ENCODE results near the gene ATP2B2. TPM values are rescaled to one million over a fixed set of nuclear protein-coding genes. Genes with fewer than 3 reads are reported as not detected.

Gene ATP2B2
- total RNA-seq, 4 donors from 2014 or later: 0.29 to 9.5 (median 4.4) TPM

- TF ChIP-seq CTCF (IDR thresholded peaks at IDR 0.05) (no peak), POLR2A (IDR thresholded peaks at IDR 0.05) (no peak)
- H3K27me3 ChIP-seq: no peaks in the 10 kb centered on the region
- no peaks in the 10 kb centered on the region for H3K36me3 ChIP-seq
- no peak overlapping the region for H3K4me3 ChIP-seq
- intact Hi-C loops (cut with DNase I; ENCODE audit: low total_unique reads): no loop called here
- H3K9me3 ChIP-seq: no peaks in the 10 kb centered on the region
- no peaks in the 10 kb centered on the region for H3K4me1 ChIP-seq
- no peak for DNase-seq
- no peak overlapping the region for H3K27ac ChIP-seq
Measured at GRCh38 chr3:10401990-10402761, 103.2 kb downstream of the ATP2B2 start.

GRCh38 chr3:10400749-10401495, 104.5 kb downstream of the ATP2B2 start:
- intact Hi-C loops (cut with DNase I; ENCODE audit: low total_unique reads): no loop called here
- TF ChIP-seq POLR2A (IDR thresholded peaks at IDR 0.05): no peak
- no peak for TF ChIP-seq CTCF (IDR thresholded peaks at IDR 0.05)
- no peaks in the 10 kb centered on the region for H3K4me1 ChIP-seq

GRCh38 chr3:10400050-10400748, 105.2 kb downstream of the ATP2B2 start:
- Histone ChIP-seq H3K9me3 (no peaks in the 10 kb centered on the region), H3K4me3 (no peak overlapping the region), H3K27ac (no peak overlapping the region), H3K27me3 (no peaks in the 10 kb centered on the region), H3K4me1 (no peaks in the 10 kb centered on the region), H3K36me3 (no peaks in the 10 kb centered on the region)
- no peak for DNase-seq
- intact Hi-C loops (cut with DNase I; ENCODE audit: low total_unique reads): no loop called here
- TF ChIP-seq CTCF (IDR thresholded peaks at IDR 0.05) (no peak), POLR2A (IDR thresholded peaks at IDR 0.05) (no peak)

More at GRCh38 chr3:10400749-10401495, 104.5 kb downstream of the ATP2B2 start:
- H3K27ac ChIP-seq: no peak overlapping the region
- H3K36me3 ChIP-seq: no peaks in the 10 kb centered on the region
- no peak for DNase-seq
- no peak overlapping the region for H3K4me3 ChIP-seq
- no peaks in the 10 kb centered on the region for H3K27me3 ChIP-seq
- no peaks in the 10 kb centered on the region for H3K9me3 ChIP-seq

- Histone ChIP-seq H3K27ac (no peak overlapping the region), H3K4me1 (no peaks in the 10 kb centered on the region), H3K9me3 (no peaks in the 10 kb centered on the region), H3K4me3 (no peak overlapping the region), H3K36me3 (no peaks in the 10 kb centered on the region), H3K27me3 (no peaks in the 10 kb centered on the region)
- TF ChIP-seq CTCF (IDR thresholded peaks at IDR 0.05): no peak
- TF ChIP-seq POLR2A (IDR thresholded peaks at IDR 0.05): no peak
- DNase-seq: no peak
- intact Hi-C loops (cut with DNase I; ENCODE audit: low total_unique reads): no loop called here
Measured at GRCh38 chr3:10399634-10400033, 105.8 kb downstream of the ATP2B2 start.

Data from uterus (tissue), 4 donors.